Epithelial cell of esophagus (primary cell): ENCODE data around the gene PCSK6.

Source experiments
- DNase-seq: peaks from one replicate; pipeline ENCODE4 v3.0.0; 2010; ENCODE audit warnings: low read depth
- H3K4me3 ChIP-seq: 2 replicates; pipeline ENCODE4 v1.5.1; 2011; ENCODE audit warnings: mild to moderate bottlenecking, low read length, control low read depth
- CTCF ChIP-seq: IDR thresholded peaks from 2 replicates; pipeline ENCODE4 v1.5.1; 2011; ENCODE audit warnings: low read depth, mild to moderate bottlenecking, low read length, control low read depth, inconsistent platforms; ENCODE audit not compliant: insufficient read depth; ENCODE audit errors: missing control alignments

Gene PCSK6

GRCh38 chr15:101307897-101308603 is 181.5 kb downstream of the PCSK6 start:
- H3K4me3 ChIP-seq, result no peak overlapping the region
- no peak for DNase-seq
- no peak for TF ChIP-seq CTCF

GRCh38 chr15:101307048-101307896 is 182.2 kb downstream of the PCSK6 start:
- no peak overlapping the region for H3K4me3 ChIP-seq
- no peak for DNase-seq
- no peak for TF ChIP-seq CTCF

GRCh38 chr15:101306341-101307047 is 183.0 kb downstream of the PCSK6 start:
- TF ChIP-seq CTCF, result no peak
- no peak for DNase-seq
- no peak overlapping the region for H3K4me3 ChIP-seq

- TF ChIP-seq CTCF, result no peak
- no peak for DNase-seq
- no peak overlapping the region for H3K4me3 ChIP-seq
Observed at GRCh38 chr15:101305820-101306255, 183.7 kb downstream of the PCSK6 start.

- DNase-seq, result no peak
- TF ChIP-seq CTCF, result no peak
Observed at GRCh38 chr15:101303408-101303807, 186.1 kb downstream of the PCSK6 start.

GRCh38 chr15:101296418-101297405 is 192.8 kb downstream of the PCSK6 start:
- no peak overlapping the region for H3K4me3 ChIP-seq
- DNase-seq, result peak; percentile 86
- no peak for TF ChIP-seq CTCF

More at GRCh38 chr15:101303408-101303807, 186.1 kb downstream of the PCSK6 start:
- H3K4me3 ChIP-seq, result no peak overlapping the region
